Activated CD4-positive, CD25-positive, alpha-beta regulatory T cell treated with anti-CD3 and anti-CD28 coated beads, Interleukin-2, amount 50 U/mL, for 72 hours (primary cell): ENCODE measurements around the gene FOXQ1.
"Not testable (repeated sequence)": the region's sequence is repeated elsewhere in the genome, so short reads cannot be mapped to it uniquely, and the experiment has no call there.

Experiments
- DNase-seq: peaks from one replicate; pipeline ENCODE4 v3.0.0; 2021

The FOXQ1 gene

DNA sequence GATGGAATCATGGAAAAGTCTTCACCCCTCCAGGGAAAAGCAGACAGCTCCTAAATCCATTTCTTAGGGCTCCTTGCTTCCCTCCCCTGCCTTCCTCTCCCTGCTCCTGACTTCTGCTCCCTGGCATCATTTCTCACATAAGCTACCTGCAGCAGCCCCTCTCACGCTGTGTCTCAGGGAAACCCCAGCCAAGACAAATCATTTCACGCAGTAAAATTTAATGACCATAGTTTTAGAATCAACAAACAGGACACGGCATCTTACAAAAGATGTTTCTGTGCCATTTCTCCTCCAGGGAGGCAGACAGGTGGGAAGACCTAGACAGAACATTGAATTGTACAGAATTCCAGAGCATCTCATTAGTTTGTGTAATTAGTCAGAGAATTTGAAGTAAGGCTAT is 16.5 kb upstream of the FOXQ1 start:
- DNase-seq = no peak

DNA sequence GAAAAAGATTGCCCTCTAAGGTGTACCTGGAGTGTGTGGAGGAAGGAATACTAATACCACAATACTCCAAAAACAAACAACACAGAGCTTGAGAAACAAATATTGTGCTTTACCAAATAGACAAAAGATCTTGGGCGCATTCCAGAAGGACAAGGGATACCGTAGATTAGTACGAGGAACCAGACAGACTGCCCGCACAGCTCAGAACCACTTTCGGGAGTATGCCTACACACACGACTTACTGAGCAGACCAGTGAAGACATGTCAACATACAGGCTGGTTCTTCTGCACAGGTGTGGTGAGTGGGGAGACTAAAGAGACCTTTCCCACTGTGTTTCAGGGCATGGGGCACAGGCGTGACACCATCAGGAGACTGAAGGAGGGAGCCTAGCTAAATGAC is 15.8 kb upstream of the FOXQ1 start:
- no peak for DNase-seq

DNA sequence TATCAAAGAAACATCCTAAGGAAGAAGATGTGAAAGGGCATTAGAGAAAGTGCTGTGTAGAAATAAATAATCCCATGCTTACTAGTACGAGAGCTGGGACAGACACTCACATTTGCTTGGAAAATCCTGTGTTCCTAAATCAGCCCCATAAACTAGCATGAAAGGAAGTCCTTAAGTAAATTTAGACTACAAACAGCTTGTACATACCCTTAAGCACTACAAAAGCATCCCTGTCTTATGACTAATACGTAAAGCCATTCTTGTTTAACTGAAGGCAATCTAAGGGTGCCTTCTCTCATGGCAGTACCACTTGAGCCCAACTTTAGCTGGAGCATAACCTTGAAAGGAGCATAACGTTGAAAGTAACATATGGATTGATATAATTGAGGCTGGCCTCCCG is 15.4 kb upstream of the FOXQ1 start:
- no peak for DNase-seq

DNA sequence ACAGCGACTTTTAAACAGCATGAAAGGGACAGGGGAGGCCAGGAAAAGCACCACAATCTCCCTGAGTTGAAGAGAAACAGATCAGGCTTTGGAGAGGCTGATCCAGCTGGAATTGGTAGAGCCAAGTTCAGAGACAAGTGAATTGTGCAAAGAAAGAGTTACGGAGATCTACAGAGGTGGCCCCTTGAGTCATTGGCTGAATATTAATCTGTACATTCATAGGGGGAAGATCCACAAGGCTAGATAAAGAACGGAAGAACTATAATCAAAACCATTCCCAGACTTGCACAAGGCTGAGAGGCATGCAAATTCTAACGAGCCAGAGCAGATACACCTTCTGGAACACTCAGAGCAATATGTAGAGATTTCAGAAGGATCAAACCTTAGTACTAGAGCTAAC is 14.2 kb upstream of the FOXQ1 start:
- DNase-seq = no peak

DNA sequence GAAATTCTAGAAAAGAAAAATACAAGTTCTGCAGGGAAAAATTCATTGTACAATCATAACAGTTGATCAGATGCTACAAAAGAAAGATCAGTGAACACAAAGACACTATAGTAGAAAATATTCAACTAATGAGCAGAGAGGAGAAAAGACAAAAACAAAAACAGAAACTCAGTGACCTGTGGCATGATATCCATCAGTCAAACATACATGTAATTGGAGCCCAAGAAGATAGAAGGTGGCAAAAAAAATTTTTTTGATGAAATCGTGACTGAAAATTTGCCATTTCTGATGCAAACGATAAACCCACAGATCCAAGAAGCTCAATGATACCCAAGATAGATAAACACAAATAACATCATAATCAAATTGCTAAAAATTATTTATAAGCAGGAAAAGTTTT is 13.1 kb upstream of the FOXQ1 start:
- DNase-seq = no peak

DNA sequence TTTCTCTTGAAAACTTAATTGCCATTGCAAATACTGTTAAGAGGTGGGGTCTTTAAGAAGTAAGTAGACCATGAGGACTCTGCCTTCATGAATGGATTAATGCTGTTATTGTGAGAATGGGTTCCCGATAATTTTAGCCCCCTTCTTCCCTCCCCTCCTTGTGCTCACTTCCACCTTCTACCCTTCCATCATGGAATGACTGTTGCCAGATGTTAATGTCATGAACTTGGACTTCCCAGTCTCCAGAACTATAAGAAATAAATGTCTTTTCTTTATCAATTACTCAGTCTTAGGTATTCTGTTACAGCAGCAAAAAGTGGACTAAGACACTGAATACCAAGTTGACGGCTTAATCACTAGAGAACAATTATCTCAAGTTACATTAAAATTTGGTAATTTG is 5.8 kb upstream of the FOXQ1 start:
- DNase-seq = no peak

DNA sequence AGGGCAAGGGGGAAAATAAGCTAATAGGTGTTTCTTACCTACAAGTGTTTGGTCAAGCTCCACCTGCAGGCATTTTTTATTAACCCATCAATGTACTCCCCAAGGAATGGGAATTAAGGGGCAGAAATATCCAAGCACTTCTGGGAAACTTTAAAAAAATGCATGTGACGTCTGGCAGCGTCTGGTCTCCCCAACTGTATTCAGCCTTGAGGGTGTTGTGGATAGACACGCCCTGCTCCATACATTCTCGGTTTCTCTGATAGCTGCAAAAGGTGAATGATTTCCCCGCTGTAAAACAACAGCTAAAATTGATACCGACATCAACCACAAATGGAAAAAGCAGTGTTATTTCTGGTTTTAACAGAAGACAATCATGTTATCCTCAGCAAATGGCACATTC is 2.5 kb upstream of the FOXQ1 start:
- no peak for DNase-seq

DNA sequence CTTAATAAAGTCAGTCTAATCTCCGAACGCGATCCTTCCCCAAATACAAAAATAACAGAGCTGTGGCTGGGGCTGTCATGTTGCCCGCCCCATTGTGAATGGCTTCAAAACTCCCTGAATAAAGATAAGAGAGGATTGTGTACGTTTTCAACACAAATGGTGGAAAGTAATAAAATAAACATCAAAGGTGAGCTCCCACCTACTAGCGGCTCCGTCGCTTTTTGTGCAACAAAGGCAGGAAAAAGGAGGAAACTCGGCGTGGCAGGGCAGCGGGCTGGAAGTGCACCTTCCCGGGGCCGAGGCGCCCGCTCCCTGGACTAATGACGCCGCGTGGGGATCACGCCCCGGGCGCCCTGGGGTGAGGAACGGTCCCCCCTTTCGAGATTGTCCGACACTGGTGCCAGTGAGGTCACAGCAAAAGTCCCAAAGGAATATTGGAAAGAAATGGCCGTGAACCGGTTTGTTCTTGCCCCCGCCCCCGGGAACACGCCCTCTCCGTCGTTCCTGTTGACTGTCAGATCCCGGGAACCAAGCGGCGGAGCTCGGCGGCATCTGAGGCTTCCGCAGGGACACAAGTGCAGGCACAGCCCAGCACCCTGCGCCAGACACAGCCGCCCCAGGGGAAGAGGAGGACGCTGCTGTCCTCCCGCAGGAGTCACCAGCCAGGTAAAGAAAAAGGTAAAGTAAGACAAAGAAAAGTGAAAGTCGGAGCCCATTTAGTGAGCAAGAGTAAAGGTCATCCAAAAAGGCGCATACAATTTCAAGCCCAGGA is 1.1 kb upstream of the FOXQ1 start:
- DNase-seq = no peak

DNA sequence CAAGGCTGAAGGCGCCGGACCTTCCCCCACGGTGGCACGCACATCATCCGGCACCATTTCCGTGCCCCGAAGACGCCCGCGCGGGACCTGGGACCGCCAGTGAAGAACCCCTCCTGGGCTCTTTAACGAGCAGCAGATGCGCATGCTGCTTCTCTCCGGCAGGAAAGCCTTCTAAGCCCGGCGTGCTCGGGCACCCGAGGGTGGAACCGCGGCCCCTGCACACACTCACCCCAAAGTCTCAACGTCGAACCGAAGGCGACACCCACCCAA is 240 bp downstream of the FOXQ1 start:
- no peak for DNase-seq

DNA sequence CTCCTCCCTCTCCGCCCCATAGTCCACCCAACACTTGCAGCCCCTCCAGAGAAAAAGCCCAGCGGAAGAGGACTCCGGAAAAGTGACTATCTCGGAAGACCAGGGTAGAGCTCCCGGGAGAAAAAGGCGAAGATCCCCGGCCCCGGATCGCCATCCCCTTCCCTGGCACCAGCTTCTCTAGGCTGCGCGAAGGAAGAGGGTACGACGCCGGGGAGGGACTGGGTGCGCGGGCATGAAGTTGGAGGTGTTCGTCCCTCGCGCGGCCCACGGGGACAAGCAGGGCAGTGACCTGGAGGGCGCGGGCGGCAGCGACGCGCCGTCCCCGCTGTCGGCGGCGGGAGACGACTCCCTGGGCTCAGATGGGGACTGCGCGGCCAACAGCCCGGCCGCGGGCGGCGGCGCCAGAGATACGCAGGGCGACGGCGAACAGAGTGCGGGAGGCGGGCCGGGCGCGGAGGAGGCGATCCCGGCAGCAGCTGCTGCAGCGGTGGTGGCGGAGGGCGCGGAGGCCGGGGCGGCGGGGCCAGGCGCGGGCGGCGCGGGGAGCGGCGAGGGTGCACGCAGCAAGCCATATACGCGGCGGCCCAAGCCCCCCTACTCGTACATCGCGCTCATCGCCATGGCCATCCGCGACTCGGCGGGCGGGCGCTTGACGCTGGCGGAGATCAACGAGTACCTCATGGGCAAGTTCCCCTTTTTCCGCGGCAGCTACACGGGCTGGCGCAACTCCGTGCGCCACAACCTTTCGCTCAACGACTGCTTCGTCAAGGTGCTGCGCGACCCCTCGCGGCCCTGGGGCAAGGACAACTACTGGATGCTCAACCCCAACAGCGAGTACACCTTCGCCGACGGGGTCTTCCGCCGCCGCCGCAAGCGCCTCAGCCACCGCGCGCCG is 822 bp downstream of the FOXQ1 start:
- DNase-seq = no peak

DNA sequence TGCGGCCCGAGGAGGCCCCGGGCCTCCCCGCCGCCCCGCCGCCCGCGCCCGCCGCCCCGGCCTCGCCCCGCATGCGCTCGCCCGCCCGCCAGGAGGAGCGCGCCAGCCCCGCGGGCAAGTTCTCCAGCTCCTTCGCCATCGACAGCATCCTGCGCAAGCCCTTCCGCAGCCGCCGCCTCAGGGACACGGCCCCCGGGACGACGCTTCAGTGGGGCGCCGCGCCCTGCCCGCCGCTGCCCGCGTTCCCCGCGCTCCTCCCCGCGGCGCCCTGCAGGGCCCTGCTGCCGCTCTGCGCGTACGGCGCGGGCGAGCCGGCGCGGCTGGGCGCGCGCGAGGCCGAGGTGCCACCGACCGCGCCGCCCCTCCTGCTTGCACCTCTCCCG is 1.5 kb downstream of the FOXQ1 start:
- DNase-seq = no peak

DNA sequence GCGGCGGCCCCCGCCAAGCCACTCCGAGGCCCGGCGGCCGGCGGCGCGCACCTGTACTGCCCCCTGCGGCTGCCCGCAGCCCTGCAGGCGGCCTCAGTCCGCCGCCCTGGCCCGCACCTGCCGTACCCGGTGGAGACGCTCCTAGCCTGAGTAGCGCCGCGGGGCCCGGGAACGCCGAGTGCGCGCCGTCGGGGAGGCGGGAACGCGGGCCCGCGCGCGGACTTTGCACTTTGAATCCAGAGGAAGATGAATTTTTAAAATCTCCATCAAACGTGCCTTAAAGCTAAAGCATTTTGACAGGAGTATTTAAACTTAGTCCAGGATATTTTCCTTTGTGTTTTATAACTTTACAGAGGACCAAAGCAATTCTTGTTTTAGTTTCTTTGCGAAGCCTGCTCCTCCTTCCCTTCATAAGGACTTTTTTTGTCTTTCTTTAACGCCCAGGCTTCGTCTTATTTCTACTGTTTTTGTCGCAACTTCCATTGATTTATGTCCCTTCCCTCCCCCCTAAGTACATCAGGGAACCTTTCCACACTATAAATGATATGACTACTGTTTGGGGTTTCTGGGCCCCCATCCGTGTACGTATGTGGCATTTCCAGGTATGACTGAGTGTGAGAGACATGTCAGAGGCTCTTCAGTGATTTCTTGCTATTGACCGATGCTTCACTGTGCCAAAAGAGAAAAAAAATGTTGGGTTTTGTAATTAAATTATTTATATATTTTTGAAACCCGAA is 2.0 kb downstream of the FOXQ1 start:
- peak; percentile 41 for DNase-seq

DNA sequence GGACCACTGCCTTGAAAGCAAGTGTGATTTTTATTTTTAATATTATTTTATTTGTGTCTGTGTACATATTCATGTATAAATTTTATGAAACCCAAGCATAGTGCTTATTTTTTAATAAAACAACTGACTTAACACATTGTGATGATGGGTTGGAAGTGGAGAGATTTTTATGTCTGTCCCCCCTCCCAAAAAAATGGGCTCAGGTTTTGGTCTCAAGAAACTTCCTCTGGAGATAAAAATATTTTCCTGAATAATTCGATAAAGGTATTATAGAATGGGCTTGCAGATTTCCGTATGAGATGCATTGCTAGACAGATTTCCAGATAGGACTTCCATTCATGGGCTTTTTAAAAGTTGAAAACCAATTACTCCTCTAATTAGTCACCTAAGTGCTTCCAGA is 2.7 kb downstream of the FOXQ1 start:
- no peak for DNase-seq

DNA sequence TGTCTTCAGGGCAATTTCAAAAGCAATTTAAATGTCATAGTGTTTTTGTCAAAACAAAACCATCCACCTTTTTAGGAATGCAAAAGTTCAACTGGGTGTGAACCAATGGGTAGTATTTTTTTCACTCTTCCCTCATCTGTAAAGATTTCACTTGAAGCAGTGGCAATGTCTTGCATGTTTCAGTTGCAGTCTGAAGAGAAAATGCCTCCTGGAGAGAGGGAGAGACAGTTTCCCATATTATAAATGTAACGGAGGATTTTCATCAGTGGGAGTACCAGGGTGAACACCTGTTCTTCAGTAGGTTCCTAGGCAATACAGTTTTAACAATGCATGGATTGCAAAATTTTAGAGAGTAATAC is 3.3 kb downstream of the FOXQ1 start:
- no peak for DNase-seq

DNA sequence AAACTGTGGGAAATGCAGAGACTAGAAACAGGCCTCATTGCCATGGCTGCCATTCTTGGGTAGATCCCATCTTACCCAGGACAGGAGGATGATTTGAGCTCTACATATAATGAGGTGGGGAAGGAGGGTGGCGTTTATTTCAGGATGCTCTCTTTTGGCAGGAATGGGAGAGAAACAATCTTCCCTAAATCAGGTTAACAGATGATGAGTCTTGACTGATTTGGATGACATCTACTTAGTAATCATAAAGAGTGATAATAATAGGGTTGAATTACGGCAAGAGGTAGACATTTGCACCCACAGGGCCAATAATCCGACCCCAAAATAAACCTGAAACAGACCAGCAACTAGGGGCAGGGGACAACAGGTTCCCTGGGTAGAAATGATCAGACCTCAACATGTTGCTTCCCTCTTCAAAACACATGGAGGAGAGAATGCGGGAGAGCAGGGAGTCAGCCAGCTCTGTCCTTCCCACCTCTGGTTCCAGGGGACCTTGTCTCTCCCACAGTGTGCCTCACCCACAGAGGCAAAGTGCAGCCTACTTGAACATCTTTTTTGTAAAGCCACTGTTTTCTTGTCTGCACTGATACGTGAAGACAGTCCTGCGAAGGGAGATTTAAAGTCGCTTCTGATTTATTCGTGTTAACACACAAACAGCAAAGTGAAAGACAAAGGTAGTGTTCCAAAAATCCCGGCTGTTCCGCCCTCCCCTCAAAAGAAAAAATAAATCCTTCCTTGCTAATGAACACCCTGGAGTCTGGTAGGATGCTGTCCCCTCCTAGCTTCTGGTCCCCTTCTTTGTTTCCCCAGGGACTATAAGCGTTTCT is 3.9 kb downstream of the FOXQ1 start:
- DNase-seq = no peak

DNA sequence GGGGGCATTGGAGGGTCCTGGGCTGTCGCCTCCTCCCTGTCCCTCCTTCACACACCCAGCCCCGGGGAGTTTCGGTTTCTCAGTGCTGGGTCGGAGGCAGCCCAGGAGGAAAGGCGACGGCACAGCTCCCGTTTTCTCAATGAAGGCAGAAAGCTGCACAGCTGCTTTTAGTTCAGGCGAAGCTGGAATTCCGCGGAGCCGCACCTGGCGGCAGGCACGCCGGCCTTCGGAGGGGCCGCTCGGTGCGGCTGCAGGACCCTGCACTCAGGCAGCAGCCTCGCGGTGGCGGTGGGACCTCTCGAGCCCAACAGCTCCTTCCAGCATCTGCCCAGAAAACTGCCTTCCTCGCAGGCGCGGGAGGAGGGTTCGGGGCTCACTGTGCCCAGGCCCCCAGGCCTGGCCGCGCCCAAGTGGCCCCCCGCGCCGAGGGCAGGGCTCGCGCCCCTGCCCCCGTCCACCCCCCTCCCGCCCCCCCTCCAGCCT is 4.6 kb downstream of the FOXQ1 start:
- no peak for DNase-seq

DNA sequence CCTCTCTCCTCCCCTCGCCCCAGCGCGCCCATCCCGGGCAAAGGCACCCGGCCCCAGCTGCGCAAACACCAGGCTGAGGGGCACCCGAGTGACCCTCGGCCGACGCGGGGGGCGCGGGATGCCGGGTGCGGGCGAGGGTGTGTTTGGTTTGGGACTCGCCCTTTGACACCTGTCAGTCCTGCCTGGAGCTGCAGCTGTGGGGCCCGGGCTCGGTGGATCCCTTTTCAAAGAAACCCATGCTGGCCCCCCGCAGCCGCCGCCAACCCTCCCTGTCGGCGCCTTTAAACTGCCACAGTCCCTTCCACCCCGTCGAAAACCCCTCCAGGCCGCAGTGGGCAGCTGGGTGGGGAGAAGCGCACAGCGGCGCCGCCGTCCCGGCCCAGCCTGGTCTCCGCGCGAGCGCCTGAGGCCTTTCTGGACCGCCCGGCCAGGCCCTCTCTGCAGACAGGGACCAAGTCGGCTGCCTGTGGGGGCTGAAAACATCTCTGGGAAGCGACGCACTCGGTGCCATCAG is 5.5 kb downstream of the FOXQ1 start:
- no peak for DNase-seq

DNA sequence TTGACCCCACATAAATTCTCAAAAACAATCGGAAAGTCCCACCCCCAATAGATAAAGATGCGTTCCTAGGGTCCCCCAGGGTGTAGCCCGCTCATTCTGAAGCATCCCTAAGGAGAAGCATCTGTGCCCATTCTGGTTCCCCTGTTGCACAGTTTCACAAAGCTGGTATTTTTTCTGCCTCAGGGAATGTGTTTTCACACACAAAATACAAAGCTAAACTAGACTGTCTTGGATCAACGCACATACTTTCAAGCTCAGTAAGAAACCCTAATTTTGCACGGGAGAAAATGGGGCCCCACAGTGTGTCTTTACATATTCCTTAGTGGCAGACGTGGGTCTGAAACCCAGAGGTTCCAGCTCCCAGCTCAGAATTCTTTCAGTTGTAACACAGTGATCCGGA is 6.1 kb downstream of the FOXQ1 start:
- DNase-seq = no peak

DNA sequence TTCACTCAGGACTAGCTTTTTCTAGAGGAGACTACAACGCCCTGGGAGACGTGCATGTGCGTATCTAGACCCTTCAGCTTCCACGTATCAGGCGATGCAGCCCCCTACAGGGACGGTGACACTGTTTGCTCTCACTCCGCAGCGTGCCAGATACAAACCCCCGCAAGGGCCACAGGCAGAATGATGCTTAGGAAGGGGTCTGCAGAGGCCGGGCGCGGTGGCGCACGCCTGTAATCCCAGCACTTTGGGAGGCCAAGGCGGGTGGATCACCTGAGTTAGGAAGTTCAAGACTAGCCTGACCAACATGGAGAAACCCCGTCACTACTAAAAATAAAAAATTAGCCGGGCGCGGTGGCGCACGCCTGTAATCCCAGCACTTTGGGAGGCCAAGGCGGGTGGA is 6.7 kb downstream of the FOXQ1 start:
- not testable (repeated sequence) for DNase-seq

DNA sequence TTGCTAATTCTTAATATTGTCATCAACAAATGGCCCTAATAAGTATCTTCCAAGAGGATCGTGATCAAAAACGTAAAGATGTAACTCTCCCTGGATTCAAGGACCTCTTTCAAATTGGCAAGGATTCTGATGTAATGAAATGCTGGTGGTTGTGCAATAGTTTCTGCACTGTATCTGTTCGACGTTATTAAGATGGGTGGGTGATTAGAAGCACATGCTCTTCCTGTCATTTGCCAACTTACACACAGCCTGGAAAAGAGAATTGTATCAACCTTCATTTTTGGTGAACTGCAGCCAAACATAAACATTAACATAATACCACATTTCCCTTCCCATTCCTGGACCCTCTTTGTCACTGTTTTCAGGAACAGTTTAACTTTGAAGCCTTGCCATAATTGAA is 9.8 kb downstream of the FOXQ1 start:
- DNase-seq = no peak

DNA sequence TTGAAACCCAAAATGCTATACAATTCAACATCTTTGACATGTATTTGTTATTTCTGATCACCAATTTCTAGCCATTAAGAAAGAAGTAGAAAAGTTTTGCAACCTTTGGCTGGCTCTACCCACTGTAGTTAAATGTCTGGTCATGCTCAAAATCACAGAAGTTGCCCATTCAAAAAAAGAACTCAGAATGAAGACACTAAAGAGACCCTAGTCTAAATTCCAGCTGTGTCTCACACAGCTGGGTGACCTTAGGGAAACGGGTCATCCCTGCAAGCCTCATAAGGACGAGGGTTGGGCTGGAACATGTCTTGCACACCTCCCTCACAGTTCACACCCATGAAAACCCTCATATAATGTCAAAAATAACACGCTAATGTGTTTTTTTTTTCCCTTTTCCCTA is 10.3 kb downstream of the FOXQ1 start:
- DNase-seq = no peak

DNA sequence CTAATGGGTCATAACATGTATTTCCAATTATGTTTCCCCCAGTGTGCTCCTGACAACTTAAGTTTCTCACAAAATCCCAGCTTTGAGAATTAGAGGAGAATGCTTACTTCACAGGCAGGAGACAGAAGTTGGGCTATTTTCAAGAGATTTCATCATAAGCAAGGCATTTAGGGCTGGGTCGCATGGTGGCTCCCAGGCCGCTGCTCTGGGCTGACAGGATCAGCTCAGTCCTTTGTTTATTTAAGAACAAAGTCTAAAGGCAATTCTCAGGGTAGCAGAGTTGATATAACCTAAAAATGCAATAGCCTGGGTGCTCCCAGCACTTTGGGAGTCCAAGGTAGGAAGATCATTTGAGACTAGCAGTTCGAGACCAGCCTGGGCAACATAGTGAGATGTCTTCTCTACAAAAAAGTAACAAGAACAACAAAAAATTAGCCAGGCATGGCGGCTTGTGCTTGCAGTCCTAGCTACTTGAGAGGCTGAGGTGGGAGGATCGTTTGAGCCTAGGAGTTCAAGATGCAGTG is 10.9 kb downstream of the FOXQ1 start:
- no peak for DNase-seq

DNA sequence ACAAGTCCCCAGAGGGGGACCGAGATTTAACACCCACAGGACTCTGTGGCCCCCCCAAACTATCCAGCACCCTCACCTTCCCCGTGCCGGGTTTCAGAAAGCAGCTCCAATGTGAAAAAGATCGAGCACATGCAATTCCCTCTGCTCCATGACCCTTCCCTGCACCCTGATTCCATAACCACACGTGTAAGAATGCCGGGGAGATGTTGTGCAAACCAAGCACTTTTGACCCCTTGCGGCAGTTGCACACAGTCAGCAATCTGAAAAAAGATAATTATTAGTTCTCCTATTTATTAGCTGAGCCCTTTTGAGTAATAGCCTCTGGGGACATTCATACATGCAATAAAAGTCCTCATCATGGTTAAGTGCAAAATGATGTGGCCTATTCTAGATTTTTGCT is 13.0 kb downstream of the FOXQ1 start:
- DNase-seq = no peak
